ENCODE data around the gene VEPH1.

GRCh38 chr3:157268026-157268425 is 235.2 kb downstream of the VEPH1 start:
- TF ChIP-seq GATA2 (IDR thresholded peaks at IDR 0.05; ENCODE audit: low read depth, low read length): no peak
- TF ChIP-seq GATA3 (IDR thresholded peaks at IDR 0.05; ENCODE audit: low read depth, low read length): no peak
